HFFc6 (cell line): ENCODE data around the gene TBC1D2B. TPM values are rescaled to one million over a fixed set of nuclear protein-coding genes. Genes with fewer than 3 reads are reported as not detected.

Experiments used
- DNase-seq: peaks from one replicate; pipeline ENCODE4 v3.0.0-alpha.2; 2018
- H3K27ac Mint-ChIP-seq: 2 replicates; pipeline ENCODE4 v1.8.0; 2020; ENCODE audit warnings: mild to moderate bottlenecking, mixed read lengths
- H3K27me3 Mint-ChIP-seq: 2 replicates; pipeline ENCODE4 v1.8.0; 2021; ENCODE audit warnings: mild to moderate bottlenecking, moderate library complexity, mixed read lengths; ENCODE audit not compliant: insufficient read depth
- H3K36me3 Mint-ChIP-seq: 2 replicates; pipeline ENCODE4 v1.8.0; 2021; ENCODE audit warnings: low read depth, mixed read lengths
- H3K4me1 Mint-ChIP-seq: 2 replicates; pipeline ENCODE4 v1.8.0; 2020; ENCODE audit warnings: low read depth, mixed read lengths
- H3K4me3 Mint-ChIP-seq: 2 replicates; pipeline ENCODE4 v1.8.0; 2020; ENCODE audit warnings: mild to moderate bottlenecking, moderate library complexity, mixed read lengths
- H3K9me3 Mint-ChIP-seq: 2 replicates; pipeline ENCODE4 v1.8.0; 2020; ENCODE audit warnings: mild to moderate bottlenecking, mixed read lengths
- CTCF ChIP-seq: fragments of 200-600 bp; sonication (generic); IDR thresholded peaks from 2 replicates; pipeline ENCODE4 v1.5.0; 2021; ENCODE audit warnings: antibody characterized with exemption, mild to moderate bottlenecking
- total RNA-seq, 6 experiments: library from RNA; stranded (reverse); fragmentation: NEBNext Ultra II Directional; extraction: Animal tissue kit (Norgen Biotek cat#: 25700); gene quantifications; 2 replicates in 1 of 6; 3 replicates in 5 of 6; pipeline ENCODE4 v1.2.3, GENCODE V29; 2021

Gene TBC1D2B
- total RNA-seq, 6 experiments from 2014 or later = 34.1 to 42.5 (median 38.0) TPM

GRCh38 chr15:78023865-78024518 lies 53.5 kb downstream of the TBC1D2B start:
- H3K36me3 Mint-ChIP-seq = peaks cover 32% of the 10 kb centered on the region

GRCh38 chr15:78023081-78023665 lies 54.3 kb downstream of the TBC1D2B start:
- TF ChIP-seq CTCF = no peak
- no peak overlapping the region for H3K27ac Mint-ChIP-seq
- H3K27me3 Mint-ChIP-seq = no peaks in the 10 kb centered on the region; the same call in 1 of the 2 replicates
- no peak for DNase-seq
- H3K4me1 Mint-ChIP-seq = no peaks in the 10 kb centered on the region; the same call in 1 of the 2 replicates
- H3K36me3 Mint-ChIP-seq = peaks cover 32% of the 10 kb centered on the region
- no peak overlapping the region for H3K4me3 Mint-ChIP-seq
- H3K9me3 Mint-ChIP-seq = no peaks in the 10 kb centered on the region

More at GRCh38 chr15:78023865-78024518, 53.5 kb downstream of the TBC1D2B start:
- H3K9me3 Mint-ChIP-seq = no peaks in the 10 kb centered on the region
- no peak overlapping the region; the same call in 1 of the 2 replicates for H3K27ac Mint-ChIP-seq
- H3K4me3 Mint-ChIP-seq = no peak overlapping the region
- no peaks in the 10 kb centered on the region; the same call in 1 of the 2 replicates for H3K4me1 Mint-ChIP-seq
- H3K27me3 Mint-ChIP-seq = no peaks in the 10 kb centered on the region; the same call in 1 of the 2 replicates
- no peak for DNase-seq
- no peak for TF ChIP-seq CTCF

- H3K27ac Mint-ChIP-seq = no peak overlapping the region
- TF ChIP-seq CTCF = no peak
- H3K4me3 Mint-ChIP-seq = no peak overlapping the region
- H3K27me3 Mint-ChIP-seq = no peaks in the 10 kb centered on the region; the same call in 1 of the 2 replicates
- no peak for DNase-seq
- no peaks in the 10 kb centered on the region; the same call in 1 of the 2 replicates for H3K4me1 Mint-ChIP-seq
- H3K9me3 Mint-ChIP-seq = no peaks in the 10 kb centered on the region
- H3K36me3 Mint-ChIP-seq = peaks cover 32% of the 10 kb centered on the region
These were observed 55.8 kb downstream of the TBC1D2B start for GRCh38 chr15:78021761-78022160.

- Mint-ChIP-seq H3K4me1 (no peaks in the 10 kb centered on the region; the same call in 1 of the 2 replicates), H3K27ac (no peak overlapping the region), H3K4me3 (no peak overlapping the region), H3K9me3 (no peaks in the 10 kb centered on the region), H3K36me3 (peaks cover 27% of the 10 kb centered on the region), H3K27me3 (no peaks in the 10 kb centered on the region; the same call in 1 of the 2 replicates)
- no peak for DNase-seq
- no peak for TF ChIP-seq CTCF
These were observed 57.5 kb downstream of the TBC1D2B start for GRCh38 chr15:78020007-78020406.

GRCh38 chr15:78018946-78019644 lies 58.4 kb downstream of the TBC1D2B start:
- H3K36me3 Mint-ChIP-seq = peaks cover 23% of the 10 kb centered on the region
- DNase-seq = no peak
- H3K9me3 Mint-ChIP-seq = no peaks in the 10 kb centered on the region
- H3K27ac Mint-ChIP-seq = no peak overlapping the region
- H3K27me3 Mint-ChIP-seq = no peaks in the 10 kb centered on the region; the same call in 1 of the 2 replicates
- no peak for TF ChIP-seq CTCF
- no peak overlapping the region for H3K4me3 Mint-ChIP-seq
- H3K4me1 Mint-ChIP-seq = no peaks in the 10 kb centered on the region
